ENCODE results near the gene HLA-F.

The HLA-F gene

GRCh38 chr6:29729774-29730328 is 6.6 kb downstream of the HLA-F start:
- DNase-seq (ENCODE audit: extremely low read depth, low read depth) = no peak
- TF ChIP-seq CTCF (IDR thresholded peaks at IDR 0.05; ENCODE audit: low read depth, low read length) = no peak

- TF ChIP-seq CTCF (IDR thresholded peaks at IDR 0.05; ENCODE audit: low read depth, low read length) = no peak
- DNase-seq (ENCODE audit: extremely low read depth, low read depth) = no peak
Measured at GRCh38 chr6:29730575-29731126, 7.4 kb downstream of the HLA-F start.

DNA sequence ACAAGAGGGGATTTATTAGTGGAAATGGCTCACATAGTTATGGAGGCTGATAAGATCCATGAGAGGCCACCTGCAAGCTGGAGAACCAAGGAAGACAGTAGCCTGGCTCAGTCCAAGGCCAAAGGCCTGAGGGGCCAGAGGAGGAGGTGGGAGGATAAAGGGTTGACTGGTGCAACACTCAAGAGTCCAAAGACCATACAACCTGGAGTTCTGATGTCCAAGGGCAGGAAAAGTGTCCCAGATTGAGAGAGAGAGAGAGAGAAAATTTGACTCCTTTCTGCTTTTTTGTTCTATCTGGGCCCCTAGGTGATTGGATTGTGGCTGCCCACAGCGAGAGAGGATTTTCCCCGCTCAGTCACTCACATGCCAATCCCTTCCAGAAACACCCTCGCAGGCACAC is 8.0 kb downstream of the HLA-F start:
- no peak for DNase-seq (ENCODE audit: extremely low read depth, low read depth)
- TF ChIP-seq CTCF (IDR thresholded peaks at IDR 0.05; ENCODE audit: low read depth, low read length) = no peak

- TF ChIP-seq CTCF (IDR thresholded peaks at IDR 0.05; ENCODE audit: low read depth, low read length) = no peak
- no peak for DNase-seq (ENCODE audit: extremely low read depth, low read depth)
Measured at GRCh38 chr6:29733057-29733456, 9.8 kb downstream of the HLA-F start.

DNA sequence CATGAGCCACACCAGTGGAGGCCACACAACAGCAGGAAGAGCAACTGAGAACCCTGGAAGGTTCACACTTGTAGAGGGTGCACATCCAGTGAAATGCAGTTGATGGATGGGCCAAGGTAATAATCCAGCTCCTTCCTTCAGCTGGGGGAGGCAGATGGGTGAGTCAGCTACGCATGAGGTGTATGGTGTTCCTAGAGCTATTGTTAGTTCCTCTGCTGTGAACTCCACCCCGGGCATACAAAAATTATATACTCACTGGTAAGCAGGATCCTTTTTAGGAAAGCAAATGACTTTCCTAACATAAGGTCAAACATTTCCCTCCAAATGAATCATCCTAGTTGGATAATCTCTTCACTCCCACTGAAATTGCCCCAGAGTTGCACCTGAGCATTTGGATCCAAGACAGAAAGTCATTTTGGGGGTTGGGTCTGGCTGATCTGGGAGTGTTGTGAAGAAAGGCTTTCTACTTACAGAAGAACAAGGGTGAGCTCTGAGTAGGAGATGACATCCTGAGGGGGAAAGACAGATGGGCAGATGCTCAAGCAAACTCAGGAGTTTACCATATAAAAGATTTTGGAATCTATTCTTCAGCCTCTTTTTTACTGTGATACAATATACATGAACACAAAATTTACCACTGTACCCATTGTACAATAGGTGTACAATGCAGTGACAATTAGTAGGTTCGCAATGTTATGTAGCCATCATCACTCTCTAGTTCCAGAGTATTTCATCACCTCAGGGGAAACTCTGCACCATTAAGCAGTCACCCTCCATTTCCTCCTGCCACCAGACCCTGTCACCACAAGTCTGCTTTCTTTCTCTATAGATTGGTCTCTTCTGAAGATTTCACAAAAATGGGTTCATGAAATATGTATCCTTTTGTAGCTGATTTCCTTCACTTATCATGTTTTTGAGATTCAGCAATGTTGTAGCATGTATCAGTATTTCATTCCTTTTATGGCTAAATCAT is 11.1 kb downstream of the HLA-F start:
- no peak for TF ChIP-seq CTCF (IDR thresholded peaks at IDR 0.05; ENCODE audit: low read depth, low read length)
- no peak for DNase-seq (ENCODE audit: extremely low read depth, low read depth)

DNA sequence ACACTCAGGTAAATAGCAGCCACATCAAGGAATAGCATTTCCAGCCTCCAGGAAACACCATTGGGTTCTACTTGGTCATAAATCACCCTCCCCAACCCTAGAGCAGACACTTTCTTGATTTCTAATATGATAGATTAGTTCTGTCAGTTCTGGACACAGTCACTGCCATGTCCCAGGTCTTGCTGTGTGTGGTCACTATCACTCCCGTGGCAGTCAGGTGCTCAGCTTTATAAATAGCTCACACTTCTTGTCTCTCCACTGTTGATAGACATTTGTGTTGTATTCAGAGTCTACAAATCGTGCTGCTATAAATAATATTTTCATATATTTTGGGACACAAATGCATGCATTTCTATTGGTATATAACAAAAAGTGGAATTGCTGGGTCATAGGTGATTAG is 13.3 kb downstream of the HLA-F start:
- no peak for DNase-seq (ENCODE audit: extremely low read depth, low read depth)
- TF ChIP-seq CTCF (IDR thresholded peaks at IDR 0.05; ENCODE audit: low read depth, low read length) = no peak

Data from AG09319 (cell line).